H9 (cell line): ENCODE measurements around the gene SMIM28. TPM values are rescaled to one million over a fixed set of nuclear protein-coding genes. Genes with fewer than 3 reads are reported as not detected.

Experiments
- DNase-seq: peaks from one replicate; pipeline ENCODE4 v3.0.0-alpha.2; 2017
- H2AFZ ChIP-seq: one replicate; pipeline ENCODE4 v1.6.1; 2013; ENCODE audit warnings: mild to moderate bottlenecking, low read length, control low read depth, moderate library complexity
- H2AK5ac ChIP-seq: 2 replicates; pipeline ENCODE4 v1.6.1; 2013; ENCODE audit warnings: low read length, control low read depth, mixed read lengths; ENCODE audit not compliant: insufficient read length
- H2BK120ac ChIP-seq: one replicate; pipeline ENCODE4 v1.6.1; 2013; ENCODE audit warnings: low read depth, mild to moderate bottlenecking, low read length, control low read depth, inconsistent platforms; ENCODE audit not compliant: poor library complexity, severe bottlenecking
- H2BK12ac ChIP-seq: 2 replicates; pipeline ENCODE4 v1.6.1; 2013; ENCODE audit warnings: low read length, control low read depth, mixed read lengths, low read depth; ENCODE audit not compliant: insufficient read length
- H2BK15ac ChIP-seq: 2 replicates; pipeline ENCODE4 v1.6.1; 2013; ENCODE audit warnings: low read depth, low read length, control low read depth
- H2BK20ac ChIP-seq: one replicate; pipeline ENCODE4 v1.6.1; 2013; ENCODE audit warnings: low read depth, mild to moderate bottlenecking, low read length, control low read depth, inconsistent platforms; ENCODE audit not compliant: poor library complexity, severe bottlenecking
- H2BK5ac ChIP-seq: 2 replicates; pipeline ENCODE4 v1.6.1; 2013; ENCODE audit warnings: low read length, control low read depth, mixed read lengths; ENCODE audit not compliant: insufficient read length
- H3K14ac ChIP-seq: 2 replicates; pipeline ENCODE4 v1.6.1; 2013; ENCODE audit warnings: low read length, control low read depth; ENCODE audit not compliant: insufficient read depth
- H3K18ac ChIP-seq: 2 replicates; pipeline ENCODE4 v1.6.1; 2013; ENCODE audit warnings: low read depth, mild to moderate bottlenecking, mixed read lengths, low read length, control low read depth; ENCODE audit not compliant: insufficient read length
- H3K23ac ChIP-seq: 2 replicates; pipeline ENCODE4 v1.6.1; 2013; ENCODE audit warnings: low read length, control low read depth, mixed read lengths, low read depth; ENCODE audit not compliant: insufficient read length
- H3K23me2 ChIP-seq: 2 replicates; pipeline ENCODE4 v1.6.1; 2013; ENCODE audit warnings: low read depth, mild to moderate bottlenecking, mixed read lengths, low read length, control low read depth; ENCODE audit not compliant: insufficient read length, poor library complexity, severe bottlenecking
- H3K27ac ChIP-seq: 2 replicates; pipeline ENCODE4 v1.5.1; 2013; ENCODE audit warnings: low read length, control low read depth, mixed read lengths, low read depth; ENCODE audit not compliant: insufficient read length
- H3K27me3 ChIP-seq: 2 replicates; pipeline ENCODE4 v1.6.1; 2013; ENCODE audit warnings: low read length, control low read depth, inconsistent platforms; ENCODE audit not compliant: insufficient read depth
- H3K4ac ChIP-seq: 2 replicates; pipeline ENCODE4 v1.6.1; 2013; ENCODE audit warnings: low read depth, mild to moderate bottlenecking, control low read depth, inconsistent platforms, low read length, moderate library complexity
- H3K4me1 ChIP-seq: 2 replicates; pipeline ENCODE4 v1.6.1; 2013; ENCODE audit warnings: low read length, control low read depth, inconsistent platforms; ENCODE audit not compliant: insufficient read depth
- H3K4me2 ChIP-seq: 2 replicates; pipeline ENCODE4 v1.6.1; 2013; ENCODE audit warnings: low read length, control low read depth, mixed read lengths; ENCODE audit not compliant: insufficient read length, insufficient read depth
- H3K56ac ChIP-seq: 2 replicates; pipeline ENCODE4 v1.6.1; 2013; ENCODE audit warnings: low read depth, mild to moderate bottlenecking, mixed read lengths, low read length, control low read depth; ENCODE audit not compliant: insufficient read length
- H3K79me1 ChIP-seq: 2 replicates; pipeline ENCODE4 v1.6.1; 2013; ENCODE audit warnings: low read depth, mild to moderate bottlenecking, moderate library complexity, low read length, control low read depth, inconsistent platforms; ENCODE audit not compliant: insufficient read depth, poor library complexity, severe bottlenecking
- H3K79me2 ChIP-seq: 2 replicates; pipeline ENCODE4 v1.6.1; 2013; ENCODE audit warnings: low read length, control low read depth, inconsistent platforms; ENCODE audit not compliant: insufficient read depth
- H3K9ac ChIP-seq: 2 replicates; pipeline ENCODE4 v1.6.1; 2013; ENCODE audit warnings: low read length, control low read depth, mixed read lengths; ENCODE audit not compliant: insufficient read length; ENCODE audit errors: extremely low read depth
- H3K9me3 ChIP-seq: one replicate; pipeline ENCODE4 v1.6.1; 2013; ENCODE audit warnings: low read depth, low read length, inconsistent platforms; ENCODE audit not compliant: control insufficient read depth
- H3T11ph ChIP-seq: one replicate; pipeline ENCODE4 v1.6.1; 2013; ENCODE audit warnings: mild to moderate bottlenecking, low read length, control low read depth, inconsistent platforms
- H4K20me1 ChIP-seq: one replicate; pipeline ENCODE4 v1.6.1; 2013; ENCODE audit not compliant: control insufficient read depth, insufficient read length, insufficient read depth
- H4K5ac ChIP-seq: 2 replicates; pipeline ENCODE4 v1.6.1; 2013; ENCODE audit warnings: low read depth, mild to moderate bottlenecking, mixed read lengths, low read length, control low read depth; ENCODE audit not compliant: insufficient read length
- H4K8ac ChIP-seq: replicated peaks from 2 replicates; pipeline ENCODE4 v1.6.1; 2013; ENCODE audit warnings: low read length, control low read depth, mixed read lengths, low read depth; ENCODE audit not compliant: insufficient read length
- H4K91ac ChIP-seq: 2 replicates; pipeline ENCODE4 v1.6.1; 2013; ENCODE audit warnings: low read depth, mild to moderate bottlenecking, moderate library complexity, mixed read lengths, low read length, control low read depth; ENCODE audit not compliant: insufficient read length
- H3K27ac Mint-ChIP-seq, 3 experiments: 2 replicates in 2 of 3; 3 replicates in 1 of 3; pipeline ENCODE4 v1.8.0; 2020 to 2021; ENCODE audit warnings: mixed read lengths in 3 of 3, mild to moderate bottlenecking in 1 of 3, moderate library complexity in 1 of 3
- H3K27me3 Mint-ChIP-seq: 2 replicates; pipeline ENCODE4 v1.8.0; 2021; ENCODE audit warnings: low read depth, mild to moderate bottlenecking, moderate library complexity, mixed read lengths
- H3K36me3 Mint-ChIP-seq, 3 experiments: 2 replicates in 2 of 3; 3 replicates in 1 of 3; pipeline ENCODE4 v1.8.0; 2020 to 2021; ENCODE audit warnings: low read depth in 3 of 3, mixed read lengths in 3 of 3; ENCODE audit not compliant: insufficient read depth in 1 of 3
- H3K4me1 Mint-ChIP-seq, 2 experiments: 2 replicates each; pipeline ENCODE4 v1.8.0; 2020; ENCODE audit warnings: mixed read lengths in 2 of 2
- H3K4me3 Mint-ChIP-seq, 2 experiments: 2 replicates in 1 of 2; 3 replicates in 1 of 2; pipeline ENCODE4 v1.8.0; 2020 to 2021; ENCODE audit warnings: mild to moderate bottlenecking in 2 of 2, mixed read lengths in 2 of 2, moderate library complexity in 1 of 2
- H3K9me3 Mint-ChIP-seq, 2 experiments: 2 replicates in 1 of 2; 3 replicates in 1 of 2; pipeline ENCODE4 v1.8.0; 2020; ENCODE audit warnings: mild to moderate bottlenecking in 2 of 2, mixed read lengths in 2 of 2, moderate library complexity in 1 of 2
- WGBS: extraction: QIAGEN DNeasy Blood & Tissue Kit; methylation state at CpG from one replicate; pipeline ENCODE4 v1.1.7; 2013; ENCODE audit warnings: missing lambda C conversion rate, low lambda C conversion rate, mixed read lengths; ENCODE audit not compliant: insufficient read length; ENCODE audit errors: extremely low coverage; 5-methylcytosine and 5-hydroxymethylcytosine counted together
- total RNA-seq: library from RNA; stranded (reverse); gene quantifications from 2 replicates; pipeline ENCODE4 v1.2.1, GENCODE V29; 2021
- TF ChIP-seq, protein P1 (sequence below): fragments of 200-600 bp; sonication (generic); conservative IDR thresholded peaks from 3 replicates; pipeline ENCODE4 v1.8.0; 2021; ENCODE audit warnings: antibody characterized with exemption, mild to moderate bottlenecking

SMIM28 gene
- total RNA-seq, 1 experiment from 2014 or later = not detected

DNA sequence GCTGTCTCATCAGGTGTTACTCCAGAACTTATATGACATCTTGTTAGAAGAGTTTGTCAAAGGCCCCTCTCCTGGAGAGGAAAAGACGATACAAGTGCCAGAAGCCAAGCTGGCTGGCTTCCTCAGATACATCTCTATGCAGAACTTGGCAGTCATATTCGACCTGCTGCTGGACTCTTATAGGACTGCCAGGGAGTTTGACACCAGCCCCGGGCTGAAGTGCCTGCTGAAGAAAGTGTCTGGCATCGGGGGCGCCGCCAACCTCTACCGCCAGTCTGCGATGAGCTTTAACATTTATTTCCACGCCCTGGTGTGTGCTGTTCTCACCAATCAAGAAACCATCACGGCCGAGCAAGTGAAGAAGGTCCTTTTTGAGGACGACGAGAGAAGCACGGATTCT, 43.7 kb upstream of the SMIM28 start:
- 0 out of 2 replicates have a peak, but pooled peaks cover 2% of the 10 kb centered on the region for H3K79me2 ChIP-seq
- no peak for DNase-seq
- no peak overlapping the region for H3K56ac ChIP-seq
- H4K5ac ChIP-seq = no peak overlapping the region
- H3K4me1 ChIP-seq = peaks cover 2% of the 10 kb centered on the region; the same call in 1 of the 2 replicates
- H4K91ac ChIP-seq = no peak overlapping the region
- H3K27ac ChIP-seq = no peak overlapping the region
- H3K9ac ChIP-seq = no peak overlapping the region
- WGBS = no CpG with 5 or more reads among the region's 14 CpGs
- no peaks in the 10 kb centered on the region for H3K79me1 ChIP-seq
- no peak overlapping the region for H3K23ac ChIP-seq
- H3K27me3 ChIP-seq = no peaks in the 10 kb centered on the region
- no peak overlapping the region for H3K4ac ChIP-seq
- no peak overlapping the region for H2AK5ac ChIP-seq
- H3K9me3 Mint-ChIP-seq = no peaks in the 10 kb centered on the region
- no peaks in the 10 kb centered on the region for H3K27me3 Mint-ChIP-seq
- no peak overlapping the region for H4K8ac ChIP-seq
- no peaks in the 10 kb centered on the region for H4K20me1 ChIP-seq
- no peak overlapping the region for H2AFZ ChIP-seq
- no peak overlapping the region for H3K4me2 ChIP-seq
- no peak overlapping the region for H3K4me3 Mint-ChIP-seq
- H2BK5ac ChIP-seq = no peak overlapping the region
- no peak overlapping the region for H2BK15ac ChIP-seq
- H3K14ac ChIP-seq = no peak overlapping the region
- no peak overlapping the region for H3T11ph ChIP-seq
- no peaks in the 10 kb centered on the region for H3K9me3 ChIP-seq
- H2BK20ac ChIP-seq = no peak overlapping the region
- TF ChIP-seq, protein P1, sequence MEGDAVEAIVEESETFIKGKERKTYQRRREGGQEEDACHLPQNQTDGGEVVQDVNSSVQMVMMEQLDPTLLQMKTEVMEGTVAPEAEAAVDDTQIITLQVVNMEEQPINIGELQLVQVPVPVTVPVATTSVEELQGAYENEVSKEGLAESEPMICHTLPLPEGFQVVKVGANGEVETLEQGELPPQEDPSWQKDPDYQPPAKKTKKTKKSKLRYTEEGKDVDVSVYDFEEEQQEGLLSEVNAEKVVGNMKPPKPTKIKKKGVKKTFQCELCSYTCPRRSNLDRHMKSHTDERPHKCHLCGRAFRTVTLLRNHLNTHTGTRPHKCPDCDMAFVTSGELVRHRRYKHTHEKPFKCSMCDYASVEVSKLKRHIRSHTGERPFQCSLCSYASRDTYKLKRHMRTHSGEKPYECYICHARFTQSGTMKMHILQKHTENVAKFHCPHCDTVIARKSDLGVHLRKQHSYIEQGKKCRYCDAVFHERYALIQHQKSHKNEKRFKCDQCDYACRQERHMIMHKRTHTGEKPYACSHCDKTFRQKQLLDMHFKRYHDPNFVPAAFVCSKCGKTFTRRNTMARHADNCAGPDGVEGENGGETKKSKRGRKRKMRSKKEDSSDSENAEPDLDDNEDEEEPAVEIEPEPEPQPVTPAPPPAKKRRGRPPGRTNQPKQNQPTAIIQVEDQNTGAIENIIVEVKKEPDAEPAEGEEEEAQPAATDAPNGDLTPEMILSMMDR = no peak
- H3K23me2 ChIP-seq = no peaks in the 10 kb centered on the region
- peaks cover 38 to 44% of the 10 kb centered on the region in 2 experiments for H3K4me1 Mint-ChIP-seq
- no peak overlapping the region for H3K18ac ChIP-seq
- peaks cover 12 to 35% (median 23%) of the 10 kb centered on the region in 3 experiments for H3K36me3 Mint-ChIP-seq
- H2BK120ac ChIP-seq = no peak overlapping the region
- H3K27ac Mint-ChIP-seq = peak overlapping the region in 1 of 3 experiments; percentile 44; a peak in 1 of 7 replicates
- no peak overlapping the region for H2BK12ac ChIP-seq
